Smooth muscle cell (in vitro differentiated cells): ENCODE measurements around the gene CWC15. TPM values are rescaled to one million over a fixed set of nuclear protein-coding genes. Genes with fewer than 3 reads are reported as not detected.
"Not testable (repeated sequence)": the region's sequence is repeated elsewhere in the genome, so short reads cannot be mapped to it uniquely, and the experiment has no call there.

Experiments used
- DNase-seq: peaks from one replicate; lab custom pipeline; 2025; ENCODE audit not compliant: unreplicated experiment; lab: John Stamatoyannopoulos, UW
- H2AFZ ChIP-seq: fragments of 200-600 bp; sonication (generic); 2 replicates; pipeline ENCODE4 v1.6.0; 2016; ENCODE audit warnings: antibody characterized with exemption, low read depth, mild to moderate bottlenecking
- H3F3A ChIP-seq: fragments of 200-600 bp; sonication (generic); 2 replicates; pipeline ENCODE4 v1.6.0; 2017; ENCODE audit warnings: antibody characterized with exemption, low read depth
- H3K27ac ChIP-seq: fragments of 200-600 bp; sonication (generic); 2 replicates; pipeline ENCODE4 v1.5.1; 2016; ENCODE audit warnings: low read depth, mild to moderate bottlenecking
- H3K27me3 ChIP-seq: fragments of 200-600 bp; sonication (generic); 2 replicates; pipeline ENCODE4 v1.6.1; 2016; ENCODE audit warnings: low read depth, mild to moderate bottlenecking
- H3K36me3 ChIP-seq: fragments of 200-600 bp; sonication (generic); 2 replicates; pipeline ENCODE4 v1.5.1; 2016; ENCODE audit warnings: low read depth
- H3K4me1 ChIP-seq: fragments of 200-600 bp; sonication (generic); 2 replicates; pipeline ENCODE4 v1.5.1; 2016; ENCODE audit warnings: low read depth
- H3K4me2 ChIP-seq: fragments of 200-600 bp; sonication (generic); 2 replicates; pipeline ENCODE4 v1.6.0; 2016; ENCODE audit warnings: mild to moderate bottlenecking
- H3K4me3 ChIP-seq: fragments of 200-600 bp; sonication (generic); 2 replicates; pipeline ENCODE4 v1.5.1; 2016; ENCODE audit warnings: mild to moderate bottlenecking
- H3K79me2 ChIP-seq: fragments of 200-600 bp; sonication (generic); 2 replicates; pipeline ENCODE4 v1.6.0; 2016; ENCODE audit warnings: low read depth, mild to moderate bottlenecking
- H3K9ac ChIP-seq: fragments of 200-600 bp; sonication (generic); 2 replicates; pipeline ENCODE4 v1.6.0; 2016; ENCODE audit warnings: low read depth
- H3K9me3 ChIP-seq: fragments of 200-600 bp; sonication (generic); replicated peaks from 2 replicates; pipeline ENCODE4 v1.5.1; 2016; ENCODE audit warnings: low read depth
- H4K20me1 ChIP-seq: fragments of 200-600 bp; sonication (generic); 2 replicates; pipeline ENCODE4 v1.6.0; 2016; ENCODE audit warnings: low read depth
- WGBS: methylation state at CpG from one replicate; pipeline ENCODE4 v1.1.7; 2016; ENCODE audit warnings: low lambda C conversion rate; 5-methylcytosine and 5-hydroxymethylcytosine counted together
- polyA plus RNA-seq: library from polyadenylated mRNA; unstranded; fragments of >200 nt; fragmentation: Nextera tagmentation; extraction: Ambion mirVana; gene quantifications from 2 replicates; pipeline ENCODE4 v1.2.1, GENCODE V29; 2016
- total RNA-seq: library from RNA; depleted of rRNA; stranded (reverse); fragments of >200 nt; gene quantifications from 2 replicates; pipeline ENCODE4 v1.2.3, GENCODE V29; 2014
- TF ChIP-seq, protein P1 (sequence below): fragments of 200-600 bp; sonication (generic); IDR thresholded peaks from 2 replicates; pipeline ENCODE4 v1.5.1; 2017; ENCODE audit warnings: borderline replicate concordance, mild to moderate bottlenecking, antibody characterized with exemption; ENCODE audit not compliant: insufficient read depth, poor library complexity, severe bottlenecking

Gene CWC15
- total and polyA plus RNA-seq, 2 experiments from 2014 or later, result 70.0 to 80.7 TPM

DNA sequence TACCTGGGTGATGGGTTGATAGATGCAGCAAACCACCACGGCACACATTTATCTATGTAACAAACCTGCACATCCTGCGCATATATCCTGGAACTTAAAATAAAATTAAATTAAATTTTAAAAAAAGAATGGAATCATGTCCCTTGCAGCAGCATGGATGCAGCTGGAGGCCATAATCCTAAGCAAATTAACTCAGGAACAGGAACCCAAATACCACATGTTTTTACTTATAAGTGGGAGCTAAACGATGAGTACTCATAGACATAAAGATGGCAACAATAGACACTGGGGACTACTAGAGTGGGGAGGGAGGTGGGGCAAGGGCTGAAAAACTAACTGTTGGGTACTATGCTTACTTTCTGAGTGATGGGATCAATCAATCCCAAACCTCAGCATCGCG is 40.9 kb downstream of the CWC15 start:
- Histone ChIP-seq H3K79me2 (no peaks in the 10 kb centered on the region), H3K4me3 (no peak overlapping the region), H3K9ac (peak overlapping the region; percentile 57), H3K27me3 (no peaks in the 10 kb centered on the region), H3K36me3 (no peaks in the 10 kb centered on the region), H3F3A (peaks cover 8% of the 10 kb centered on the region), H4K20me1 (no peaks in the 10 kb centered on the region), H3K27ac (peak overlapping the region; percentile 89), H3K4me2 (peak overlapping the region; percentile 72), H3K9me3 (no peaks in the 10 kb centered on the region), H3K4me1 (peaks cover 11% of the 10 kb centered on the region), H2AFZ (no peak overlapping the region)
- DNase-seq, result no peak
- WGBS, result 93% methylated on average over 5 of the region's 5 CpGs
- TF ChIP-seq, protein P1, sequence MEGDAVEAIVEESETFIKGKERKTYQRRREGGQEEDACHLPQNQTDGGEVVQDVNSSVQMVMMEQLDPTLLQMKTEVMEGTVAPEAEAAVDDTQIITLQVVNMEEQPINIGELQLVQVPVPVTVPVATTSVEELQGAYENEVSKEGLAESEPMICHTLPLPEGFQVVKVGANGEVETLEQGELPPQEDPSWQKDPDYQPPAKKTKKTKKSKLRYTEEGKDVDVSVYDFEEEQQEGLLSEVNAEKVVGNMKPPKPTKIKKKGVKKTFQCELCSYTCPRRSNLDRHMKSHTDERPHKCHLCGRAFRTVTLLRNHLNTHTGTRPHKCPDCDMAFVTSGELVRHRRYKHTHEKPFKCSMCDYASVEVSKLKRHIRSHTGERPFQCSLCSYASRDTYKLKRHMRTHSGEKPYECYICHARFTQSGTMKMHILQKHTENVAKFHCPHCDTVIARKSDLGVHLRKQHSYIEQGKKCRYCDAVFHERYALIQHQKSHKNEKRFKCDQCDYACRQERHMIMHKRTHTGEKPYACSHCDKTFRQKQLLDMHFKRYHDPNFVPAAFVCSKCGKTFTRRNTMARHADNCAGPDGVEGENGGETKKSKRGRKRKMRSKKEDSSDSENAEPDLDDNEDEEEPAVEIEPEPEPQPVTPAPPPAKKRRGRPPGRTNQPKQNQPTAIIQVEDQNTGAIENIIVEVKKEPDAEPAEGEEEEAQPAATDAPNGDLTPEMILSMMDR, result no peak

DNA sequence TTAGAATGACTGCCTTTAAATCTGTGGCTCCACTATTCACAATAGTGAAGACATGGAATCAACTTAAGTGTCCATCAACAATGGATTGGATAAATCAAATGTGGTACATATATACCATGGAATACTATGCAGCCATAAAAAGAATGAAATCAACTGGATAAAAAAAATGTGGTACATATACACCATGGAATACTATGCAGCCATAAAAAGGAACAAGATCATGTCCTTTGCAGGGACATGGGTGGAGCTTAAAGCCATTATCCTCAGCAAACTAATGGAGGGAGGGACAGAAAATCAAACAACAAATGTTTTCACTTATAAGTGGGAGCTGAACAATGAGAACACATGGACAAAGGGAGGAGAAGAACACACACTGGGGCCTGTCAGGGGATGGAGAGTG is 41.3 kb downstream of the CWC15 start:
- Histone ChIP-seq H3F3A (peaks cover 12% of the 10 kb centered on the region), H3K4me1 (peaks cover 15% of the 10 kb centered on the region), H3K27ac (peak overlapping the region; percentile 89)
- H3K79me2 ChIP-seq, DNase-seq, H3K36me3 ChIP-seq, H2AFZ ChIP-seq, H3K9me3 ChIP-seq, H3K9ac ChIP-seq, H3K4me2 ChIP-seq, H4K20me1 ChIP-seq, H3K4me3 ChIP-seq, H3K27me3 ChIP-seq: not testable (repeated sequence)

DNA sequence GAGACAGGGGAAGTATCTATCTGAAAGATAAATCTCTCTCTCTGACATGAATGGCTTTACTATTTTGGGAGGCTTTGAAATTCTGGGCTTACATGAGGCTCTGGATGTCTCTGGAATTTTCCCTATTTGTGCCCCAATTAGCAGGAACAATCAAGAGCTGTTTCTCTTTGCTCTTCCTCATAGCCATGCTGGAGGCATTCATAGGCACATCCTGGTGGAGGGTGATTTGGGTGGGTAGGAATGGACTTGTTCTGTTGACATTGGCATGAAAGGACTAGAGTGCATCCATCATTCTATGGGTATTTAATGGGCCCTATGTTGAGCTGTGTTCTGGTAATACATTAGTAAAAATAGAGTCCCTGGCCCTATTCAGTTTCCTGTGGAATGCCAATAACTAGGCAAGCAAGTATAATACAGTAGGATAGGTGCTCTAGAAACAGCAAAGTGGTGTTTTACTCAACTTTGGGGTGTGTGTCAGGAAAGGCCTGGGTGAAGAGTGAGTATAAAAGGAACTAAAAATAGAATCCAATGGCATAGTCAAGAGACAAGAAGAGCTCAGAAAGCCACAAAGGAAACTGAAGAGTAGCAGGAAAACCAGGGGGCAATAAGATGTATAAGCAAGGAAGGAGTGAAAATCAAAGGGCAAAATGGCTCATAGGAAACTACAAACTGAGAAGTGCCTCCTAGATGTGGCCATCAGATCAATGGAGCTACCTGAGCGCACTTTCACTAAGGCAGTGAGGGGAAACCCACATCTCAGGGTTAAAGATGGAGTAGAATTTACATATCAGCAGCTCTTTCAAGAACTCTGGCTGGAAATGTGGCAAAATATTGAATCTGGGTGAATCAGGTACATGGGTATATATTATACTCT is 45.0 kb downstream of the CWC15 start:
- Histone ChIP-seq H3K4me1 (peaks cover 18% of the 10 kb centered on the region), H3K4me2 (peak overlapping the region; percentile 56), H3K9me3 (no peaks in the 10 kb centered on the region), H3K79me2 (no peaks in the 10 kb centered on the region), H3F3A (peaks cover 7% of the 10 kb centered on the region), H3K27ac (peak overlapping the region; percentile 77), H4K20me1 (no peaks in the 10 kb centered on the region), H3K9ac (no peak overlapping the region), H3K4me3 (no peak overlapping the region), H3K36me3 (no peaks in the 10 kb centered on the region), H2AFZ (no peak overlapping the region), H3K27me3 (no peaks in the 10 kb centered on the region)
- DNase-seq, result no peak
- WGBS, result 100% methylated on average over 1 of the region's 1 CpG
- TF ChIP-seq, protein P1, result no peak

DNA sequence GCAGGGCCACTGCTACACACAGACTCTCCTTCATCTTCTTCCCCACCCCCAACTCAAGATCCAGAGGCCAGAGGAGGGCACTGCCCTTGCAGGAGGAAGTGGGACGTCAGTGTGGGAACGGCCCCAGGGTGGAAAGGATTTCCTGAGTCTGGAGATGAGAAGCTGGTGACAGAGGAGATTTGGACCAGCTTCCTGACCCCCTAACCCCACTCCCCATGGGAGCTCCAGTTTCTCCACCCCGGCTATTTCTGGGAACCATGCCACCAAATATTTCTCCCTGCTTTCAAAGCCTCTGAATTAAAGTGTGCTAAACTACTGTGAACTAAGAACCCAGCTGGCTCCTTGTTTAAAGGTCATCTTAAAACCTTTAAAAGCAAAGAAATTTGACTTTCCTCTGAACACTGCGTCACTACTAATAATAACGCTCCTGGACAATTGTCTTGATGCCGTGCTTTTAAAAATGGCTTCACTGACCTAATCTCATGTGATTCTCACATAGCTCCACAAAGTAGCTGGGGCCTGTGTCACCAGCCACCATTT is 46.6 kb downstream of the CWC15 start:
- TF ChIP-seq, protein P1, result no peak
- Histone ChIP-seq H3K4me2 (peak overlapping the region; percentile 56), H2AFZ (no peak overlapping the region), H3F3A (peaks cover 7% of the 10 kb centered on the region), H3K27me3 (no peaks in the 10 kb centered on the region), H3K9me3 (no peaks in the 10 kb centered on the region), H3K79me2 (no peaks in the 10 kb centered on the region), H3K4me3 (no peak overlapping the region), H3K27ac (peak overlapping the region; percentile 77), H3K9ac (peak overlapping the region; percentile 3), H3K36me3 (no peaks in the 10 kb centered on the region), H3K4me1 (peaks cover 11% of the 10 kb centered on the region), H4K20me1 (no peaks in the 10 kb centered on the region)
- WGBS, result 12% methylated on average over 6 of the region's 6 CpGs
- peak; percentile 9 for DNase-seq
